SK-N-MC (cell line): ENCODE results near the gene RAB29.

Experiments
- DNase-seq: peaks from one replicate; pipeline ENCODE4 v3.0.0-alpha.2; 2011; ENCODE audit warnings: low read depth, low spot score
- H3K27ac ChIP-seq: fragments of 200-600 bp; sonication (generic); 2 replicates; pipeline ENCODE4 v1.5.1; 2016; ENCODE audit warnings: mixed run types
- H3K36me3 ChIP-seq: fragments of 200-600 bp; sonication (generic); 2 replicates; pipeline ENCODE4 v1.6.1; 2017; ENCODE audit warnings: antibody characterized with exemption, low read length, mixed read lengths; ENCODE audit not compliant: insufficient read depth
- H3K4me3 ChIP-seq: fragments of 200-600 bp; sonication (generic); 2 replicates; pipeline ENCODE4 v1.5.1; 2016
- H3K9ac ChIP-seq: fragments of 200-600 bp; sonication (generic); 2 replicates; pipeline ENCODE4 v1.8.0; 2017; ENCODE audit warnings: mixed run types, mixed read lengths; ENCODE audit not compliant: insufficient read length
- H3K9me3 ChIP-seq: fragments of 200-600 bp; sonication (generic); 2 replicates; pipeline ENCODE4 v1.6.1; 2017; ENCODE audit warnings: low read depth, mild to moderate bottlenecking, antibody characterized with exemption, low read length, moderate library complexity, mixed read lengths
- EZH2 ChIP-seq: fragments of 200-600 bp; sonication (generic); IDR thresholded peaks from one replicate; pipeline ENCODE4 v1.6.1; 2017; ENCODE audit warnings: antibody characterized with exemption
- FOXP2 ChIP-seq: optimal IDR thresholded peaks from 2 replicates; pipeline ENCODE3; 2011; ENCODE audit warnings: mild to moderate bottlenecking, moderate library complexity; ENCODE audit not compliant: insufficient read depth; ENCODE audit errors: extremely low read length, control extremely low read depth
- POLR2AphosphoS5 ChIP-seq: IDR thresholded peaks from 2 replicates; pipeline ENCODE4 v1.6.1; 2012; ENCODE audit warnings: mild to moderate bottlenecking, low read depth, low read length, borderline replicate concordance

RAB29 gene

DNA sequence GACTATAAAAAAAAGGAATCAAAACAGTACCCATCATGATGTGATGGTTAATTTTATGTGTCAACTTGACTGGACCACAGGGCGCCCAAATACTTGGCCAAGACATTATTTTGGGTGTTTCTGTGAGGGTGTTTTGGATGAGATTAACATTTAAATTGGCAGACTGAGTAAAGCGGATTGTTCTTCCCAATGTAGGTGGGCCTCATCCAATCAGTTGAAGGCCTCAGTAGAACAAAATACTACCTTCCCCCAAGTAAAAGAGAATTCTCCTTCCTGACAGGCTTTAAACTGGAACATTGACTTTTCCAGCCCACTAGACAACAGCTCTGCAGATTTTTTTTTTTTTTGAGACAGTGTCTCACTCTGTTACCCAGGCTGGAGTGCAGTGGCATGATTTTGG is 10.7 kb downstream of the RAB29 start:
- TF ChIP-seq POLR2AphosphoS5: no peak
- TF ChIP-seq EZH2: no peak
- TF ChIP-seq FOXP2: no peak
- no peak overlapping the region for H3K27ac ChIP-seq
- no peaks in the 10 kb centered on the region for H3K9me3 ChIP-seq
- DNase-seq: no peak
- H3K36me3 ChIP-seq: peaks cover under 1% of the 10 kb centered on the region; the same call in 1 of the 2 replicates
- no peak overlapping the region for H3K4me3 ChIP-seq
- no peak overlapping the region for H3K9ac ChIP-seq

DNA sequence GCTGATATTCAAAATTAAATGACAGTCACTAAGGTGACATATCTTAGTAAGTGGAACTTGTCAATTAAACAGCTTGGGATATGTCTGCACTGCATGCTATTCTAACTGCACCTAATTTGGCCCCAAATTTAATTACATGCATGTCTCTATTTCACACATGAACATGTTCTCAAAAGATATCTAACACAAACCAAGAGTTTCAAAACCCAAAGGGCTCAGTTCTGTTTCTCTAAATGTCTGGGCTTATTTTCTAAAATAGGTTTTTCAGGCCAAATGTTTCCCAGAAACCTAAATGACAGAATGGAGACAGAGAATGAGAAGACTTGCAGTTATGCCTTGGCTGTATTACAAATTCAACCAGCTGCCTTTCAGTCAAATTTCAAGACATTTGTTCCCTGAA is 11.3 kb downstream of the RAB29 start:
- Histone ChIP-seq H3K4me3 (no peak overlapping the region), H3K9ac (no peak overlapping the region), H3K27ac (no peak overlapping the region), H3K9me3 (no peaks in the 10 kb centered on the region), H3K36me3 (no peaks in the 10 kb centered on the region)
- TF ChIP-seq POLR2AphosphoS5 (no peak), EZH2 (no peak)
- no peak for DNase-seq

DNA sequence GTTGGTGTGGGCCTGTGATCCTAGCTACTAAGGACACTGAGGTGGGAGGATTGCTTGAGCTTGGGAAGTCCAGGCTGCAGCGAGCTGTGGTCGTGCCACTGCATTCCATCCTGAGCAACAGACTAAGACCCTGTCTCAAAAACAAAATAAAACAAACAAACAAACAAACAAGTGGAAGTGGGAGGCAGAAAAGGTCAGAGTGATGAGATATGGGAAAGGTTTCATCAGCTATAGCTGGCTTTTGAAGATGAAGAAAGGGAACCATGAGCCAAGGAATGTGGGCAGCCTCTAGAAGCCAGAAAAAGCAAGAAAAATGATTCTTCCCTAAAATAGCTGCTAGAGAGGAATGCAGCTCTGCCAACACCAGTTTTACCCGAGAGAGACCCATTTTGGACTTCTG is 14.7 kb downstream of the RAB29 start:
- H3K9ac ChIP-seq: no peak overlapping the region
- no peaks in the 10 kb centered on the region for H3K36me3 ChIP-seq
- TF ChIP-seq EZH2 (no peak), FOXP2 (no peak), POLR2AphosphoS5 (no peak)
- H3K27ac ChIP-seq: no peak overlapping the region
- H3K4me3 ChIP-seq: no peak overlapping the region
- no peaks in the 10 kb centered on the region for H3K9me3 ChIP-seq
- DNase-seq: no peak

GRCh38 chr1:205756552-205756951 is 18.7 kb downstream of the RAB29 start:
- TF ChIP-seq FOXP2 (no peak), POLR2AphosphoS5 (no peak)
- H3K36me3 ChIP-seq: no peaks in the 10 kb centered on the region
- H3K4me3 ChIP-seq: no peak overlapping the region
- H3K9ac ChIP-seq: no peak overlapping the region
- no peak overlapping the region for H3K27ac ChIP-seq
- no peaks in the 10 kb centered on the region for H3K9me3 ChIP-seq
- DNase-seq: no peak

DNA sequence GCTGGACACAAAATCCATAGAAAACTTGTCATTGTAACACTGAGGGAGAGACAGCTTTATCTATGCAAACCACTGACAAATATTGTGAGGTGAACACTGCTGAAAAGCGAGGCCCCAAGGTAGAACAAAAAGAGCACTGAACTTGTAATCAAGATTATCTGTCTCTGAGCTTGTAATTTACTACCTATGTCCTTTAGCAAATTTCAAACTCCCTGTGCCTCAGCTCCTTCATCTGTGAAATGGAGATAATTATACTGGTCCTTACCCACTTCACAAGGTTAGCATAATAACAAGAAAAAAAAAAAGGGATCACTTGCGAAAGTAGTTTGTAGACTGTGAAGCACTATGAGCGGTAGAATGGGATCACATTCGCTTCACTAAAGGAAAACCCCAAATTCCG is 20.4 kb downstream of the RAB29 start:
- no peak for DNase-seq
- no peak overlapping the region for H3K9ac ChIP-seq
- no peak overlapping the region for H3K27ac ChIP-seq

DNA sequence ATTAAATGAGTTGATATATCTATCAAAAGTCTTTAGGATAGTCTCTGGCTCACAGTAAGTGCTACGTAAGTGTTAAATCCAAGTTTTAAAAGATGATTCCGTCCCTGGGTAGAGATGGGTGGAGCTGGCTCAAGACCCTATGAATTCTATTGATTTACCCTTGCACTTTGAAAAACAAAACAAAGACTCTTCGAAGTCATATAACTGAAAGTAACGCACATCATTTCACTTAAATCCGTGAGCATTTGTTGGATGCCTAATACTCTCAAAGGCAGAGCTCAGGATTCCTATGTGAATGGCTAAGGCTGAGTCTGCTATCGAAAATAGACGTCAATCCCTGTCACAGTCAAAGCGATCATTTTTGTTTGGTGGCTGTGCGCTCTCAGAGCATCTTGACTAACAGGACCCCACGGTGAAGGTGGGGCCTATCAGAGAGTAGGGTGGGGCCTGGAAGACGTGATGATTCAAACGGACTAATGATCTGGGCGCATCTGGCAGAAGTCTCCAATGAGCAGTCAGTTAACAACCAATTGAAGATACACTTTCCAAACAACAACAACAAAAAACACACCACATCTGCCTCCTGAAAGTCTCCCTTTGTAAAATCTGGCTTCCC is 24.1 kb downstream of the RAB29 start:
- no peak for DNase-seq

More for the DNA sequence above, 20.4 kb downstream of the RAB29 start:
- no peaks in the 10 kb centered on the region for H3K36me3 ChIP-seq
- TF ChIP-seq POLR2AphosphoS5: no peak
- no peak for TF ChIP-seq EZH2
- no peak for TF ChIP-seq FOXP2
- H3K4me3 ChIP-seq: no peak overlapping the region
- no peaks in the 10 kb centered on the region for H3K9me3 ChIP-seq

DNA sequence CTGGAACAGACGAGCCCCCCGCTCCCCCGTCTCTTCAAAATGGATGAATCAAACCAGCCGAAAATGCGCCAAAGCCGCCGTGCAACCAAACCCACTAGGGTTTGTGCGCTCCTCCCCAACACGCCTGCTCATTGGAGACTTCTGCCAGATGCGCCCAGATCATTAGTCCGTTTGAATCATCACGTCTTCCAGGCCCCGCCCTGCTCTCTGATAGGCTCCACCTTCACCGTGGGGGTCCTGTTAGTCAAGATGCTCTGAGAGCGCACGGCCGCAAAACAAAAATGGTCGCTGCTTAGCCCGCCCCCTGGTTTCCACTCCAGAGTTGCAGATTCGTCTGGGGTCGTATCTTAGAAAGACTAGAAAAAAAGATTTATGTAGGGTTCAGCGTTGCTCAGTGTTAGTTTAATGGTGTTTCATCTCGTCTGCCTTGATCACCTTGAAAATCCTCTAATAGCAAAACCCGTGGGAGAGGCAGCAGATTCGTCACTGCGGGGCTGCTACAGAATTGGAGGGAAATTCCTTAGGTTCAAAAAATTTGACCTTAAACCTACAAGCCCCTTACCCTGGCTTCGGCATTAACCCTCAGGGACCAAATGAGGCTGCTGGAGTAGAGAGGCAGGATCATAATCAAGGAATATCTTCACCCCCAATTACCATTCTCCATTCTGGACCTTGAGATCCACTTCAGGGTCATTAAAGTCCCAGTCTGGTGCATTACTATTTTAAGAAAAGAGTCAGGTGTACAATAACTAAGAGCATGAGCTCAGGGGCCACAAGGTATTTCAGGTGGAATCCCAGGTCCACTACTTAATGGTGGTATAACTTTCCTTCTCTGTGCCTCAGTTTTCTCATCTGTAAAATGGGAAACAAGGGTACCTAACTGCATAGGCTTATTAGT is 24.9 kb downstream of the RAB29 start, which contains the start of gene NUCKS1:
NUCKS1 (minus strand) TSS at position 45 of the 898 bp plus-strand sequence. CDS start 209 bp downstream, outside the sequence.
- H3K9ac ChIP-seq: peak within 1 kb of the TSS; percentile 95
- H3K4me3 ChIP-seq: peak within 1 kb of the TSS; percentile 98
- peak; percentile 97 for DNase-seq
- TF ChIP-seq EZH2 (no peak), POLR2AphosphoS5 (peak; percentile 69), FOXP2 (no peak)
- H3K27ac ChIP-seq: peak within 1 kb of the TSS; percentile 95
- peaks cover 36% of the 10 kb centered on the region for H3K36me3 ChIP-seq
- H3K9me3 ChIP-seq: no peaks in the 10 kb centered on the region

More for the DNA sequence above, 24.1 kb downstream of the RAB29 start:
- no peak overlapping the region for H3K27ac ChIP-seq
- peaks cover 29% of the 10 kb centered on the region for H3K36me3 ChIP-seq
- no peak overlapping the region for H3K9ac ChIP-seq
- H3K9me3 ChIP-seq: no peaks in the 10 kb centered on the region
- no peak overlapping the region for H3K4me3 ChIP-seq
- TF ChIP-seq FOXP2 (no peak), EZH2 (no peak), POLR2AphosphoS5 (no peak)
